Hepatocyte (in vitro differentiated cells): Measurements from ENCODE around the gene PRR29.

ENCODE experiments used
- CTCF ChIP-seq: fragments of 200-600 bp; sonication (generic); IDR thresholded peaks from 2 replicates; pipeline ENCODE4 v1.5.1; 2016; ENCODE audit warnings: antibody characterized with exemption, mild to moderate bottlenecking; ENCODE audit not compliant: poor library complexity
- EZH2 ChIP-seq: fragments of 200-600 bp; sonication (generic); IDR thresholded peaks from 2 replicates; pipeline ENCODE4 v1.6.1; 2016; ENCODE audit warnings: antibody characterized with exemption, mild to moderate bottlenecking, borderline replicate concordance

GRCh38 chr17:63995626-63996025 is 2.5 kb upstream of the PRR29 start:
- TF ChIP-seq CTCF (no peak), EZH2 (no peak)
